Putamen (tissue), 1 donor: ENCODE measurements around the gene RNF34.

Experiments
- DNase-seq: peaks from one replicate; pipeline ENCODE4 v3.0.0-alpha.2; 2016; ENCODE audit warnings: low spot score

Gene RNF34

DNA sequence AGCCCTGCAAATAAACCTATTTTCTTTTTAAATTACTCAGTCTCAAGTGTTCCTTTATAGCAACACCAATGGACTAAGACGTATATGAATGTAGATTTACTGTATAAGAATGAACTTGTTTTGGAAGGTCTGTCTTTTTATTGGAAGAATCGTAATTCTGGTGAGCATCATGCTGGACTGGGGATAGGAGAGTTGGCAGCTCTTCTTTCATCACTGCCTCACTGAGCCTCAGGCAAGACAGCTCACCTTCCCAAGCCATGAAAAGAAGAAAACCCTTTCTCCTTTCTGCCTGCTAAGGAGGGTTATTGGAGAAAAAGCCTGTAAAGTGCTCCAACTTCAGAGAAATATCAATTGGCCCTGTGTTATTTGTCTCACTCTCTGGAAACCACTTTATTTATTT lies 9.1 kb upstream of the RNF34 start:
- no peak for DNase-seq

- no peak for DNase-seq
Measured at GRCh38 chr12:121391619-121392324, 8.1 kb upstream of the RNF34 start.

DNA sequence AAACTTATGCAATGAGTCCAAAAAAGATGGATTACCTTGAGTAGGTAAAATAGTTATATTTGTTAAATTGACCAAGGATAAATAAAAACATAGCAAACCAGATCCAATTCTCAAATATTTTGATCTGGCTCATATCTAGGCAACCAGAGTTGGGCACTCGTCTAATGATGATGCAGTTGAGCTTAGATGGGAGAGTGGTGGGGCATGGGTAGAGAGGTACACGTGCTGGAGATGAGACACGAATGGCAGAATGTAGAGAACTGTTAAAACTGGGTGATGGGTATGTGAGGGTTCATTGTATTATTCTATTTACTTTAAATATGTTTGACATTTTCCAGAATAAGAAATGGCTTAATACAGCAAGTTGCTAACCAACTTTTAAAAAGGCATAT lies 7.6 kb upstream of the RNF34 start:
- no peak for DNase-seq

- no peak for DNase-seq
Measured at GRCh38 chr12:121397521-121397920, 2.4 kb upstream of the RNF34 start.

GRCh38 chr12:121398355-121398754 lies 1.6 kb upstream of the RNF34 start:
- no peak for DNase-seq

GRCh38 chr12:121400332-121401139 lies 618 bp downstream of the RNF34 start:
- DNase-seq, result peak; percentile 64

DNA sequence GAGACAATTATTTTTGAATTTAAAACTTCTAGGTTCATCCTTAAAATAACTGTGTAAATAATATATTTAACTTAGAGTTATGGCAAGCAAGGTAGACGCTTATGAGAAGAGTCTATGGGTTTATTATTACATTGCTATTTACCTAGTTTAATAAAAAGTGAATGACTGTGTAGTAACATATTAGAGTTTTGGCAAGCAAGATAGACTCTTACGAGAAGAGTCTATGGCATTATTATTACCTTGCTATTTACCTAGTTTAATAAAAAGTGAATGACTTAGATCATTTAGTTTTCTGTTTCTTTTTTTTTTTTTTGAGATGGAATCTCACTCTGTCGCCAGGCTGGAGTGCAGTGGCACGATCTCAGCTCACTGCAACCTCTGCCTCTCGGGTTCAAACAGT lies 3.8 kb downstream of the RNF34 start:
- DNase-seq, result no peak

DNA sequence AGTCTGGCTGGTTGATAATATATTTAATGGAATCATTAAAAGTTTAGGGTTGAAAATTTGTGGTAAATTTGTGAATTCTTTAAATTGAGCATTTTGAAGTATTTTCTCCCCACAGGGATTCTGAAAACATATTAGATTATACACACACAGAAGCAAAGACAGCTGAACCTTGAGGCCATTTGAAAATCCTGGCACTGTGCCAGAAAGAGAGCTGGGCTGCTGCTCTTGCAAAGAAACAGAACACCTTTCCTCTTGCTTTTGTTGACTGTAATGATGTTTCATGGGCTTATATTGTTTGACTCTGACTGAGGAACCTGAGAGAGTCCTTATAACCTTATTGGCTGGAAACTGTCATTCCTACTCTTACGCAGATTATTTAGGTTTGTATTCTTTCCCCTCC lies 4.8 kb downstream of the RNF34 start:
- no peak for DNase-seq

DNA sequence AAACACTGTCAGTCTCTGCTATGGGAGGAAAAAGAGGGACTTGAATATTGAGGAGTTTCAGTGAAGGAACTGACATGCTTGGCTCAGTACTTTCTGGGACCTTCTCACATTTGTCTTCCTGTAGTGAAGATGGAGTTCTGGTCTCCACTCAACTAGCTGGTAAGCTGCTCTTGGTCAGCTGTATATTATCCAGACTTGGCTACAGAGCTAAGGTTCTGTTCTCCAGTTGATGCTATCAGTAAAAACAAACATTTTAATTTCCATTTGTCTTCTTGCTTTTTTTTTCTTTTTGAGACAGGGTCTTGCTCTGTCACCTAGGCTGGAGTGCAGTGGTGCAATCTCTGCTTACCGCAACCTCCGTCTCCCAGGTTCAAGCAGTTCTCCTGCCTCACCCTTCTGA lies 5.3 kb downstream of the RNF34 start:
- no peak for DNase-seq

DNA sequence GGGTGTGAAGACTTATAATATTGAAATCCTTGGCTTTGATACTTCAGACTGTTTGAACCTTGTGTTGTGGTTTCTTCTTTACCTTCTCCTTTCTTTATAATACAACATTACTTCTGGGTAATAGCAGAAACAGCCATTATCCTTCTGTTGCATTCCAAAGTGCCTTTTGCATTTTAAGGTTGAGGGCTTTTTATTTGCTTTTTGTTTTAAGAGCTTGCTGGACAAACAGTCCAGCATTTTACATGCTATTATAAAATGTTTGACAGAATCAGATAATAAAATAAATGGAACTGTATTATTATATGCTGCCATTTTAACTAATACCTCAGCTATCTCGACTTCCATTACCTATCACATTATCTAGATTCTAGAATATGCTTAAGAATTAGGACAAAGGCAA lies 14.0 kb downstream of the RNF34 start:
- DNase-seq, result no peak

- DNase-seq, result no peak
Measured at GRCh38 chr12:121417847-121418246, 17.9 kb downstream of the RNF34 start.

DNA sequence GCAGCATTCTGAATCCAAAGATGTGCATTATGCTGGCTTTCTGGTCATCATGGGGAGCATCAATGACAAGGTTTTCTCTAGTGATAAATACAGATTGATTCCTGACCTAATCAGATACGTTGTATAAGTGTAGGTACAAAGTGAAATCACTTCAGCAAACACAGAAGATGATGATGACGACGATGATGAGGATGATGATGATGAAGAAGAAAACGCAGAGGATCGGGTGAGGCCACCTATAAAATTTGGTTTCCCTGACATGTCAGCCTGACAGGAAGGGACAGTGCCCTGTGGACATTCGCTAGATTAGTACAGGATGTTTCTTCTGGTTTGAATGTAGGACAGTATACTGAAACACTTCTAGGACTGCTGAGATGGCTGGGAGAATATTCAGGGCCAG lies 20.2 kb downstream of the RNF34 start:
- DNase-seq, result no peak

GRCh38 chr12:121423253-121423652 lies 23.3 kb downstream of the RNF34 start:
- DNase-seq, result no peak

- no peak for DNase-seq
Measured at GRCh38 chr12:121423682-121424623, 24.0 kb downstream of the RNF34 start.

DNA sequence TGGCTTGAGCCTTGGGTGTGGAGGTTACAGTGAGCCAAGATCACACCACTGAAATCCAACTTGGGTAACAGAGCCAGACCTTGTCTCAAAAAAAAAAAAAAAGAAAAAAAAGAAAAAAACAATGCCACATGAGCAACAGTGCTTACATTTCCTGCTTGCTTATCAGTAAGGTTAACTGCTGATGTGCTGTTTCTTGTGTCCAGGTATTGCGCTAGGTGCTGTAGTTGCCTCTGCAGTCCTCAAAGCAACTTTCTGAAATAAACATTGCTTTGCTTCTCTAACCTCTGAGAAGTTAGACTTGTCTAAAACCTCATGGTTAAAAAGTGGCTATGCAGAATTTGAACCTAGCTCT lies 24.7 kb downstream of the RNF34 start:
- DNase-seq, result no peak

DNA sequence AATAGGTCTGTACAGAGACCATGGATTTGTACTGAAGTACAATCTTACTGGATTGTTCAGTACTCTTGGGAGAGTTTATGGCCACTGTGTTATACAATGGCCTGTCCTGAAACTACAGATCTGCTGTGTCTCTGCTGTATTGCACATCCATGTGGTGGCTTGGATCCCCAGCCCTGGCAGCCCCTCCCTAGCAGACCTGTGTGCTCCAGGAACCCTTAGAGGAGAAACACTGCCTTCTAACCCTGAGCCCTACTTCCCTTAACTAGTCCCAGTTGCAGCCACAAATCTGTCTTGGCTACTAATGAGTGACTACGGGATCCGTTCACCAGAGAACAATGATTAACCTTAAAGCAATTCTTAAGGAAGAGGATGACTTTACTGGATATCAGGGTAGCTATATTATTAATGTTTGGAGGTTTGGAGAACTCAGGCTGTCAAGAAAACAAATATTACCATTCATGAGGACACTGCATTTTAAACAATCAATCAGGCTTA lies 27.7 kb downstream of the RNF34 start:
- DNase-seq, result no peak

GRCh38 chr12:121428883-121429282 lies 29.0 kb downstream of the RNF34 start:
- DNase-seq, result no peak

- no peak for DNase-seq
Measured at GRCh38 chr12:121430833-121431415, 31.0 kb downstream of the RNF34 start.

- DNase-seq, result no peak
Measured at GRCh38 chr12:121432740-121433480, 33.0 kb downstream of the RNF34 start.

DNA sequence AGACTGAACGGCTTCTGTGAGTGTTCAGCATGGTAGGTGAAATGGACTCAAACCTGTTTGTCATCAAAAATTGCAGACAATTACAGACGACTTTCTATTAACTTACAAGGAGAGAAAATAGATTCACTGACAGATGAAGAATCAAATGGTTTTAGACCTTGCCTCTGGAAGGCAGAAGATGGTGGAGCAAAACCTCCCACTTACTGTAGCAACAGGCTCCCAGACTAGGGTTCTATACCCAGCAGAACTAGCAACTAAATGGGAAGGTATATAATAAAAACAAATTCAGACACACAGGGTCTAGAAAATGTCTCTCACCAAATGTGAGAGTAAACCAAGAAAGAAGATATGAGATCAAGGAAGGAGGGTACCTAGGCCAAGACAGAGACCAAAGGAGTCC lies 36.8 kb downstream of the RNF34 start:
- DNase-seq, result no peak

DNA sequence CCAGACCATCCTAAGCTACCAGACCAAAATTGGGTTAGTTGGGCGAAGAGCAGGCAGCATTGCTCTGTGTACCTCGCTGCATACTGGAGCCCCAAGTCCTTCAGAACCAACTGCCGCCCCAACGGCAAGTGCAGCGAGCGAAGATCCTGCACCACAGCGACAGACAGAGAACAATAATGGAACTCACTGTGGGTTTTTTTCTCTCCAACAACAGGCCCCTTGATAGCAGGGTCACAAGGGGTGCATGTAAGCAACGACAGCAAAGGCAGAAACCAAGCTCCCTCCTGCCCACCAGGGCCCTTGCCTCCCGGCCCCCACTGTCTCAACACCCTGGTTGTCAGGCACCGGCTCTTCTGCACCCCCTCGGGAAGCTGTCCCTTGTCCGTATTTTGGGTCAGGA lies 39.0 kb downstream of the RNF34 start:
- peak; percentile 80 for DNase-seq
